Kidney epithelial cell (primary cell): ENCODE measurements around the gene EHD4. TPM values are rescaled to one million over a fixed set of nuclear protein-coding genes. Genes with fewer than 3 reads are reported as not detected.

ENCODE experiments used
- DNase-seq: peaks from one replicate; pipeline ENCODE4 v3.0.0-alpha.2; 2010; ENCODE audit warnings: low read depth
- H3K27me3 ChIP-seq: 2 replicates; pipeline ENCODE4 v1.6.0; 2011; ENCODE audit warnings: low read length; ENCODE audit not compliant: control insufficient read depth, insufficient read depth
- H3K36me3 ChIP-seq: 2 replicates; pipeline ENCODE4 v1.5.1; 2011; ENCODE audit warnings: low read length; ENCODE audit not compliant: control insufficient read depth, insufficient read depth
- H3K4me3 ChIP-seq: 2 replicates; pipeline ENCODE4 v1.5.1; 2011; ENCODE audit warnings: low read depth, mild to moderate bottlenecking, control low read depth, low read length
- total RNA-seq: library from RNA; depleted of rRNA; stranded (reverse); fragments of >200 nt; gene quantifications from 2 replicates; pipeline ENCODE4 v1.2.3, GENCODE V29; 2015
- TF ChIP-seq, protein P1 (sequence below): IDR thresholded peaks from 2 replicates; pipeline ENCODE4 v1.5.1; 2011; ENCODE audit warnings: mild to moderate bottlenecking, moderate library complexity, low read length, control low read depth, inconsistent platforms; ENCODE audit not compliant: insufficient read depth, poor library complexity, severe bottlenecking

The EHD4 gene
- total RNA-seq, 1 donor from 2014 or later: 30.1 TPM

DNA sequence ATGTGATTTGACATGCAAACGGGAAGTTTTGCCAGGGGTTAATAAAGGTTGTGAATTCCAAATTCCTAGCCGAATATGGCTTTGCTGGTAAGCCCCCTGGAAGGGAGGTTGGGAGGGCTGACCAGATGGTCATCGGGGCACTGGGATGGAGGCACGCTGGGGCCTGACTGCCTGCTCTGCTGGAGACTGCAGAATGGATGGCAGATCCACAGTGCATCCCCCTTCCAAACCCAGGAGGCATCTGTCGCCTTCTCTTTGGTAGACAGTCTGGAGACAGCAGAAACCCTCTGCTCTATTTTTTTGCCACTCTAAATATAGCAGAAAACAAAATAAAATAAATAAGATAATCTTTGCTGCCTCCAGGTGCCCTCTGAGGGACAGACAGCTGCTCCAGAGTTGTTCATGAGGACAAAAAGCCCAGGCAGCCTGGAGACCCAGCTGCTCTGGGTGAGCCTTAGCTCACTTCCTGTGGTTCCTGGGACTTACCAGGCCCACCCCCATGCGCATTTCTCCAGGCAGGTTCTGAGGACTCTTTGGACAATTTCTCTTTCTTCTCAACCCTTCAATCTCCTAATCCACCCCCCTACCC, 72.4 kb downstream of the EHD4 start:
- Histone ChIP-seq H3K36me3 (no peaks in the 10 kb centered on the region), H3K27me3 (no peaks in the 10 kb centered on the region), H3K4me3 (no peak overlapping the region)
- DNase-seq: no peak
- TF ChIP-seq, protein P1, sequence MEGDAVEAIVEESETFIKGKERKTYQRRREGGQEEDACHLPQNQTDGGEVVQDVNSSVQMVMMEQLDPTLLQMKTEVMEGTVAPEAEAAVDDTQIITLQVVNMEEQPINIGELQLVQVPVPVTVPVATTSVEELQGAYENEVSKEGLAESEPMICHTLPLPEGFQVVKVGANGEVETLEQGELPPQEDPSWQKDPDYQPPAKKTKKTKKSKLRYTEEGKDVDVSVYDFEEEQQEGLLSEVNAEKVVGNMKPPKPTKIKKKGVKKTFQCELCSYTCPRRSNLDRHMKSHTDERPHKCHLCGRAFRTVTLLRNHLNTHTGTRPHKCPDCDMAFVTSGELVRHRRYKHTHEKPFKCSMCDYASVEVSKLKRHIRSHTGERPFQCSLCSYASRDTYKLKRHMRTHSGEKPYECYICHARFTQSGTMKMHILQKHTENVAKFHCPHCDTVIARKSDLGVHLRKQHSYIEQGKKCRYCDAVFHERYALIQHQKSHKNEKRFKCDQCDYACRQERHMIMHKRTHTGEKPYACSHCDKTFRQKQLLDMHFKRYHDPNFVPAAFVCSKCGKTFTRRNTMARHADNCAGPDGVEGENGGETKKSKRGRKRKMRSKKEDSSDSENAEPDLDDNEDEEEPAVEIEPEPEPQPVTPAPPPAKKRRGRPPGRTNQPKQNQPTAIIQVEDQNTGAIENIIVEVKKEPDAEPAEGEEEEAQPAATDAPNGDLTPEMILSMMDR: no peak

DNA sequence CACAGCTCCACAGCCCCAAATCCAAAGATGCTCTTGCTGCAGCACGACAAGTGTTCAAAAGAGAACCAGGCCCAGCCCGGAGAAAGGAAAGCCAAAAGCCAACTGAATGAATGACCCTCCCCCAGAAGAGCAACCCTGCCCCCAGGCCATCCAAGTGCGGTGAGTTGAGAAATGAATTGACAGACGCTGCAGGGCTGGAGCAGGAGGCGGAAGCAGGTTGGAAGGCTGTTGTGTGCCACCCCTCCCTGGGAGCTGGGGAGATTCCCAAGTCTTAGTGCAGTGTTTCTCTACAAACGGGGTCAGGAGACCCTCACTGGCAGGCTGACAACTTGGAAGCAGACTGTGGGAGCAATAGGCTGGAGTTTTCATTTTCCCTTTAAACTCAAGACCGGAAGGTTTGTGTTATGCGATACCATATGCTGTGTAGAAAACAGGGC, 75.0 kb downstream of the EHD4 start:
- no peak overlapping the region for H3K4me3 ChIP-seq
- TF ChIP-seq, protein P1: no peak
- H3K27me3 ChIP-seq: no peaks in the 10 kb centered on the region
- no peaks in the 10 kb centered on the region for H3K36me3 ChIP-seq
- DNase-seq: no peak

DNA sequence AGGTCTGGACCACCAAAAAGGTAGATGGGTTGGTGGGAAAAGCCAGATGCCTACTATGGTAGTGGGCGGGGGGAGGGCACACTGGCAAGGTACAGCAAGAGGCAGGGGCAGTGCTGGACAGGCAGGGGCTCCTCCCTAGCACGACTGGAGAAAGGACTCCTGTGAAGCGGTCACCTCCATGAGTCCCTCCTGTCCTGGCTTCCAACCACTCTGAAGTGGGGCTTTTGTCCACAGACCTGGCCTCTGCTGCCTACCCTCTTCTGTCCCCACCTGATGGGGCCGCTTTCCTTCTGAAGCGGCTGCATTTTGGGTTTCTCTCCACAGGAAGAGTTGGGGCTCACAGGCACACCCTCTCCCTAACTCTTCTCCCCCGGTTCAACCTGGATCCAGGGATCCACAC, 75.8 kb downstream of the EHD4 start:
- no peaks in the 10 kb centered on the region for H3K27me3 ChIP-seq
- no peak for DNase-seq
- no peak overlapping the region for H3K4me3 ChIP-seq
- TF ChIP-seq, protein P1: no peak
- H3K36me3 ChIP-seq: no peaks in the 10 kb centered on the region

DNA sequence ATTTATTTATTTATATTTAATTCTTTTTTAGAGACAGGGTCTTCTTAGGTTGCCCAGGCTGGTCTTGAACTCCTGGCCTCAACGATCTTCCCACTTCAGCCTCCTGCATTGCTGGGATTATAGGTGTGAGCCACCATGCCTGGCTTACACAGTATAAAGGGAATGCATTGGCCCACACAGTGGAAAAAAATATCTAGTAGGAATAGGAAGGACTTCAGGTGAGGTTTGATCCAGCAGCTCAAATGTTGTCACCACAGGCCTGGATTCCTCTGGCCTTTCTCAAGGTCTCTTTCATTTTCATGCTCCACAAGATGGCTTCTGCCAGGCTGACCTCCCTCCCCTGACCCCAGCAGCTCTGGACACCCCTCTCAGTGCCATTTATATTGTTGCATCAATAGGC, 76.4 kb downstream of the EHD4 start:
- no peaks in the 10 kb centered on the region for H3K36me3 ChIP-seq
- H3K4me3 ChIP-seq: no peak overlapping the region
- no peak for DNase-seq
- no peaks in the 10 kb centered on the region for H3K27me3 ChIP-seq
- TF ChIP-seq, protein P1: no peak

DNA sequence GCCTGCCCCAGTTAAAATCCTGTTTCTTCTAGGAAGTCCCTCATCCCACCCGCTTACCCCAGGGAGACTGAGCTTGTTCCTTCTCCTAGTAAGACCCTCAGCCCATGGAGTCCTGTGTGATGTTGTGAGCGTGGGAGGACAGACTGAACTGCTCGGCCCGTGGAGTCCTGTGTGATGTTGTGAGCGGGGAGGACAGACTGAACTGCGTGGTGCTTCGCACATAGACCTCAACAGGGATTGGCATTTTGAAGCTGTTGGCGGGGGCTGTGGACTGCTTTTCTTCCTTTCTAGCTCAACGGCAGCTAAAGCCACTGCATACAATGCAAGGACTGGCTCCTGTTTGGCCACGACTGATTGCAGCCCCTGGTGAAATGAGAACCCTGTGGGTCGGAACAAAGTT, 76.9 kb downstream of the EHD4 start:
- Histone ChIP-seq H3K4me3 (no peak overlapping the region), H3K27me3 (no peaks in the 10 kb centered on the region), H3K36me3 (no peaks in the 10 kb centered on the region)
- no peak for DNase-seq
- TF ChIP-seq, protein P1: no peak
